Transverse colon (tissue), 3 donors: Measurements from ENCODE around the gene KCNJ5.

ENCODE experiments used
- EP300 ChIP-seq: sonication (generic); formaldehyde crosslinking; IDR thresholded peaks from one replicate; pipeline ENCODE4 v1.6.1; 2017; ENCODE audit warnings: antibody characterized with exemption, low read depth
- POLR2A ChIP-seq: fragments of 450-650 bp; IDR thresholded peaks from one replicate; pipeline ENCODE4 v1.6.1; 2016; ENCODE audit warnings: antibody characterized with exemption, mild to moderate bottlenecking, moderate library complexity
- TF ChIP-seq, protein P1 (sequence below), 5 experiments: fragments of 200-600 bp in 3 of 5; fragments of 450-650 bp in 2 of 5; sonication (generic) in 3 of 5; IDR thresholded peaks; 1 replicate in 2 of 5; 2 replicates in 3 of 5; pipeline ENCODE4 v1.5.1; 2016 to 2017; ENCODE audit warnings: antibody characterized with exemption in 5 of 5, inconsistent platforms in 3 of 5, mild to moderate bottlenecking in 2 of 5, moderate library complexity in 1 of 5

DNA sequence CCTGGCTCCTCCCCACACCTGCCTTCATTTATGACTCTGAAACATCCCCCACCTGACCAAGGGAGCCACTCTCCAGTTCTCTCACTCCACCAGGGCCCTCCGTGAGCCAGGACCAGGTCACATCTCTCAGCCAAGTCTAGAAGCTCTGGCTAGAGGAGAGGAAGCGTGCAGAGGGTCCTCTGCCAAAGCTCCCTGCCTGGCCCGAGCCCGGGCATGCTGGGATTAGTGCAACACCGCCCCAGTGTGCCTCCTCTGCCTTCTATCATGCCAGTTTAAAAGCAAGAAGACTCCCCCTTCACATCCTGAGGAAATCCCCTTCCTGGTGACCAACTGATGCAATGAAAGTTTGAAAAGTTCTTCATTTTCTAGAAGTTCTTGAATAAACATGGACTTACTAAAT is 28.1 kb downstream of the KCNJ5 start:
- TF ChIP-seq, protein P1, sequence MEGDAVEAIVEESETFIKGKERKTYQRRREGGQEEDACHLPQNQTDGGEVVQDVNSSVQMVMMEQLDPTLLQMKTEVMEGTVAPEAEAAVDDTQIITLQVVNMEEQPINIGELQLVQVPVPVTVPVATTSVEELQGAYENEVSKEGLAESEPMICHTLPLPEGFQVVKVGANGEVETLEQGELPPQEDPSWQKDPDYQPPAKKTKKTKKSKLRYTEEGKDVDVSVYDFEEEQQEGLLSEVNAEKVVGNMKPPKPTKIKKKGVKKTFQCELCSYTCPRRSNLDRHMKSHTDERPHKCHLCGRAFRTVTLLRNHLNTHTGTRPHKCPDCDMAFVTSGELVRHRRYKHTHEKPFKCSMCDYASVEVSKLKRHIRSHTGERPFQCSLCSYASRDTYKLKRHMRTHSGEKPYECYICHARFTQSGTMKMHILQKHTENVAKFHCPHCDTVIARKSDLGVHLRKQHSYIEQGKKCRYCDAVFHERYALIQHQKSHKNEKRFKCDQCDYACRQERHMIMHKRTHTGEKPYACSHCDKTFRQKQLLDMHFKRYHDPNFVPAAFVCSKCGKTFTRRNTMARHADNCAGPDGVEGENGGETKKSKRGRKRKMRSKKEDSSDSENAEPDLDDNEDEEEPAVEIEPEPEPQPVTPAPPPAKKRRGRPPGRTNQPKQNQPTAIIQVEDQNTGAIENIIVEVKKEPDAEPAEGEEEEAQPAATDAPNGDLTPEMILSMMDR (IDR thresholded peaks at IDR 0.05) = no peak
- TF ChIP-seq EP300 (no peak), POLR2A (no peak)
